ENCODE measurements around the gene ARHGAP44.
"Not testable (repeated sequence)": the region's sequence is repeated elsewhere in the genome, so short reads cannot be mapped to it uniquely, and the experiment has no call there.

ARHGAP44 gene

DNA sequence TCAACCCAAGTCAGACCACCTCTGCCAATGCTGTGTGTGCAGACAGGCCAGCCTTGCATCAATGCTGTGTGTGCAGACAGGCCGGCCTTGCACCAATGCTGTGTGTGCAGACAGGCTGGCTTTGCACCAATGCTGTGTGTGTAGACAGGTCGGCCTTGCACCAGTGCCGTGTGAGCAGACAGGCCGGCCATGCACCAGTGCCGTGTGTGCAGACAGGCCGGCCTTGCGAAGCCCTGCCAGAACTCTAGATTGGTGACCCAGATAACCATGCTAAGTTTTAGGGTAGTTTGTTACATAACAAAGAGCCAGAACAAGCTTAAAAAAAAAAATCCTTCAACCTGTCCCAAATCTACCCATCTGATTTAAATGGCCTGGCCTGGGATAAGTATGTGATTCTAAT, 174.2 kb downstream of the ARHGAP44 start:
- no peak for DNase-seq (ENCODE audit: low spot score)

GRCh38 chr17:12964162-12964561, 174.9 kb downstream of the ARHGAP44 start:
- DNase-seq (ENCODE audit: low spot score) = no peak

- DNase-seq (ENCODE audit: low spot score) = no peak
Observed at GRCh38 chr17:12964840-12965239, 175.5 kb downstream of the ARHGAP44 start.

DNA sequence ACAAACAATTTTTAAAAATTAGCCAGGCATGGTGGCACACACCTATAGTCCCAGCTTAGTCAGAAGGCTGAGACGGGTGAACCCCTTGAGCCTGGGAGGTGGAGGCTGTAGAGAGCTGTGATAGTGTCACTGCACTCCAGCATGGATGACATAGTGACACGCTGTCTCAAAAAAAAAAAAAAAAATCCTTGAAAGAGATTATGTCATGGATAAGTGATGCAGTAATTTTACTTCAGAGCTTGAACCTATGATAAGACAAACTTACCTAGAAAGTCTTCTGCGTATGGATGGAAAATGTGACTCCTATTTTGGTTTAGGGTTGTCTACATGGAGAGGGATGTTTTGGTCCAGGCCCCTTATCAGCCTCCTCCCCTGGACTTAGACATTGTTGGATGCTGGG, 176.7 kb downstream of the ARHGAP44 start:
- DNase-seq (ENCODE audit: low spot score) = no peak

- DNase-seq (ENCODE audit: low spot score) = no peak
Observed at GRCh38 chr17:12966413-12966812, 177.1 kb downstream of the ARHGAP44 start.

GRCh38 chr17:12967962-12968361, 178.7 kb downstream of the ARHGAP44 start:
- DNase-seq (ENCODE audit: low spot score) = no peak

GRCh38 chr17:12973496-12974004, 184.3 kb downstream of the ARHGAP44 start:
- no peak for DNase-seq (ENCODE audit: low spot score)

DNA sequence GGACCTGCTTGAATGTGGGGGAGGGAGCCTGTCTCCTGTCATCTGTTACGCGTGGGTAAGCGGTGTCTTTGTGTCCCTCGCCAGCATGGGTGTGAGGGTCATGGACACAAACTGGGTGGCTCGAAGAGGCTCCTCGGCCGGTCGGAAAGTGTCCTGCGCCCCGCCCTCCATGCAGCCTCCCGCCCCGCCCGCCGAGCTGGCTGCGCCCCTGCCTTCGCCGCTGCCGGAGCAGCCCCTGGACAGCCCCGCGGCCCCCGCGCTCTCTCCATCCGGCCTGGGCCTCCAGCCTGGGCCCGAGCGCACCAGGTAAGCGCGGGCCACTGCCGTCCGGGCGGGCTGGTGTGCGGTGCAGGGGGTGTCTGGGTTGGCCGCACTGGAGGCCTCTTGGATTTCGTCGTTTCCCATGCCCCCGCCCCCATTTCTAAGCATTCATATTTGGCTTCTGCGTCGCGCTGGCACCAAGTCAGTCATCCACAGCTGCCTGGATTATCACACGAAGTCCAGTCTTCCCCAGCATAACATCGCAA, 184.8 kb downstream of the ARHGAP44 start:
- no peak for DNase-seq (ENCODE audit: low spot score)

DNA sequence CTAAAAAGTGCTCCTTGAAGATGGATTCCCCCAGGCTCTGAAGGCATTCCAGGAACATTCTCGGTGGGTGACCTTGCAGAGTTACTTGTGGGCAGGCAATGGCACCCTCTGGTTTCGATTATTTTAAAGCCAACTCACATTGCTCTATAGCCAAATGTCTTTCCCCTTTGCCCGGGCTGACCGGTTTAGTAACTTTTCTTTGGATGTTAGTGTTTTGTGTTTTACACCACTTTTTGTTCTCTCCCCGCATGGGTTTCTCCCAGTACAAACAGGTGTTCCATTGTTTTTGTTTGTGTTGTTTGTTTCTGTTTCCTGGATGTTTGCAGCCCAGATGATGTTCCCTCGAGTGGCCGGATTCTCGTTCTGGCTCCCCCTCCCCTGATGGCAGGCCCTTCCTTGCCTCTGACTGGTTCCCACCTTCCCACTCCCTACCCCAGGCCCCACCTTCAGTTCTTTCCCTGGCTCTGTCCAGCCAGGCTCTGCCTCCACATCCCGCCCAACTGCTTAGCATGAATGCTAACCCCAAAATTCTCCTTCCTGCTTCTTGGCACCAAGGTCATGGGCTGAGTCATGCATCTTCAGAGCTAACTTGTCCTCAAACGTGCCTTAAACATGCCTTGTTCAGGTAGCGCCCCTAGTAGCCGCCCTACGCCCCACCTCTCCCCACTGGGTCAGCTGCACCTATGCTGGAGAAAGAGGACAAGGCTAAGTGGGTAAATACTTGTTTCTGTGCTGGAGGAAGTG, 187.9 kb downstream of the ARHGAP44 start:
- no peak for DNase-seq (ENCODE audit: low spot score)

DNA sequence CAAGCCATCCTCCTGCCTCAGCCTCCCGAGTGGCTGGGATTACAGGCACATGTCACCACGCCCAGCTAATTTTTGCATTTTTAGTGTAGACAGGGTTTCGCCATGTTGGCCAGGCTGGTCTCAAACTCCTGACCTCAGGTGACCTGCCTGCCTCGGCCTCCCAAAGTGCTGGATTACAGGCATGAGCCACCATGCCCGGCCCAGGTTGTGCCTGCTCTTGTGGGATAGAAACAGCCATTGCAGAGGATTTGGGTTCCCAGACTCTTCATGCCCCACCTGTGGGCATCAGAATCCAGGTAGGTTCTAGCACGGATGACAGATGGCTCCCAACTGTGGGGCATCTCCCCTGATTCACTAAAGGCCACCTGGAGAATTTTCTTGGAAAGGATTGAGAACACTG, 189.5 kb downstream of the ARHGAP44 start:
- DNase-seq (ENCODE audit: low spot score) = not testable (repeated sequence)

GRCh38 chr17:12979246-12979645, 189.9 kb downstream of the ARHGAP44 start:
- no peak for DNase-seq (ENCODE audit: low spot score)

GRCh38 chr17:12979826-12980500, 190.7 kb downstream of the ARHGAP44 start:
- no peak for DNase-seq (ENCODE audit: low spot score)

DNA sequence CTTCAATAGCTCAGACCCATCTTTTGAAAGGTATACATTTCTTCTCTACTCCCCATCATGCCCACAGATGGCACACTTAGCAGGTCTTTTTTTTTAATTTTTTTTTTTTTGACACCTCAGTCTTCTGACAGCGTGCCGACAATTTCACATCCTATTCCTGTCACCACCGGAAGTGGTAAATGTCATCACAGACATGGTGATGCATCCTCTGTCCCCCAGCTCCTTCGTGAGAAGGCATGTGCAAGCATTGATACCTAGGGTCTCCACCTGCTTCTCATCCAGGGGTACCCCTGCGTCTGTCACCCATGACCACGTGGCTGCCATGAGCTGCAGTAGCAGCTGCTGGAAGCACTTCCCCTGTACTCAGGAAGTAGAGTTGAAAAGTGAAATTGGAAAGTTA, 192.9 kb downstream of the ARHGAP44 start:
- no peak for DNase-seq (ENCODE audit: low spot score)

- DNase-seq (ENCODE audit: low spot score) = no peak
Observed at GRCh38 chr17:12983991-12984884, 194.9 kb downstream of the ARHGAP44 start.

DNA sequence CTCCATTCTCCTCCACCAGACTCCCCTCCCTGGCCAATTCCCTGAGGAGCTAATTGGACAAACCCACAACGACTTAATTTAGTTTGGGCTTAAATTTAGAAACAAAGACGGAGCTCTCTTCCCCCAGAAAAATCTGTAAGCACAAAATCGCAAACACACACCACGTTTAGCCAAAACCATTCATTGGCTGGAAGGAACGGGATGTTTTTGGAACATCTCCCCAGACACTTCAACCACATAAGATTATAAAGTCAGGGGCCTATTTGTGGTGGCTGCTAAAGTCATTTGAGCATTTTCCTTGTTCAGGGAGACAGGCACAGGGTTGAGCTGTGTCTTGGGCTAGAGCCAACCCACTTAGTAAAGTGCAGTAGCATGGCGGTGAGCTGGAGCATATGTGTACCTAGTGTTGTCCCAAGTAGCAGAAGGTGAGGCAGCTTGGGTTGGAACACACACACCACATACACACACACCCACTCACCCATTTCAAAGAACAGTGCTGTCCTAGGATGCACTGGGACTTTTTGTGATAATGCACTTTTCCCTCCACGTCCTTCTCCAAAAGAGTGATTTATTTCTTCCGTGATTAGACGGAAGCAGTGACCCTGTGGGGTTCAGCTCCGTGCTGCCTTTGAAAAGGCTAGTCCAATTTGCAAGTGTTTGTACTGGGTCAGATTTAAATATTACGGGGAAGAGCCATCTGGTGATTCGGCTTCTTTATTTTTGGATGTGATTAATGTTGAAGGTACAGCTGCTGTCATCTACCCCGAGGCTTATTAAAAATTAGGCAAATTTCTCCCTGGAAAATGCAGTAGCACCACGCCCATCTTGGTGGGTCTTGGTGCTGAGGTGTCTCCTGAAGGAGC, 196.4 kb downstream of the ARHGAP44 start:
- DNase-seq (ENCODE audit: low spot score) = no peak

DNA sequence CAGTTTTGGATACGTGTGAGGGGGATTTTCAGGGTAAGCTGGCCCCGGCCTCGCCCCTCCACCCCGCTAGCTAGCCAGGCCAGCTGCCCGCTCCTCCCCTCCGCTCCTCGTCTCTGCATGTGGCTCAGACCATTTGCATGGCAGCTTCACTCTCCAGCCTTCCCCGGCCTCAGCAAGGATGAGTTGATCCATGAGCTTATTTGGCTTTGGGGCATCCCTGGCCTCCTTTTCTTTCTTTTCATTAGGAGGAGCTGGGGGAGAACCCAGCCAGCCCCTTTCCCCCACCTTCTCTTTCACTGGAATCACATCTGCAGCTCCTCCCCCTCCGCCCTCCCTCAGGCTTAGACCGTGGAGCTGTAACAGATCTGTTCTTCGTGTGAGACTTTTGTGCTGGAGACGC, 197.8 kb downstream of the ARHGAP44 start:
- no peak for DNase-seq (ENCODE audit: low spot score)

DNA sequence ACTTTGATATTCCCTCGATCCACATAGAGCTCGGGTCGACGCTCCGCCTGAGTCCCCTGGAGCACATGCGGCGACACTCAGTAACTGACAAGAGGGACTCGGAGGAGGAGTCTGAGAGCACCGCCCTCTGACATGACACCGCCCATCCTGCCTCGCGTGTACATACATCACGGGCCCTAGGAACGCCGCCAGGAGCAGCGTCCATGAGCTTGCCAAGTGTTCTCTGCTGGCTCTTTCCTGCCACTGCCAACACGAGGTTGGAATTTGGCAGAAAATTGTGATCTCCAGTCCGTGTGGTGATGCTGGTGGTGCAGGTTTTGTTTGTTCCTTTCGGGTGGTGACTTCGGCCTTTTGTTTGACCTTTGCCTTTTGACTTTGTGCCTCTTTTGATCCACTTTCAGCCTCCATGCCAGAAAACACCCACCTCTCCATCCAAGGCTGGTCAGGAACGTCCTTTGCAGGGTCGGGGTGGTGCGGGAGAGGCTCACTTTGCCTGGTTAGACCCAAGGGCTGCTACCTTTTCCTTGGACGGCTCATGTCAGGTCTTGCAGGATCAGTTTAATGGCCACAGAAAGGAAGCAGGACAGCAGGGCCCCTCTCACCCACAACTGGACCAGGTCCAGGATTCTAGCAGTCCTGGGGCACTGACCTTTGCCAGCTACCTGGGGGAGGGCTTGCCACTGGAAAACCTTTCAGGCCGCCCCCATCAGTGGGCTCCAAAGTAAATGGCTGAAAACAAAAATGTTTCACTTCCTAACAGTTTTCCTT, 200.9 kb downstream of the ARHGAP44 start:
- DNase-seq (ENCODE audit: low spot score) = no peak

DNA sequence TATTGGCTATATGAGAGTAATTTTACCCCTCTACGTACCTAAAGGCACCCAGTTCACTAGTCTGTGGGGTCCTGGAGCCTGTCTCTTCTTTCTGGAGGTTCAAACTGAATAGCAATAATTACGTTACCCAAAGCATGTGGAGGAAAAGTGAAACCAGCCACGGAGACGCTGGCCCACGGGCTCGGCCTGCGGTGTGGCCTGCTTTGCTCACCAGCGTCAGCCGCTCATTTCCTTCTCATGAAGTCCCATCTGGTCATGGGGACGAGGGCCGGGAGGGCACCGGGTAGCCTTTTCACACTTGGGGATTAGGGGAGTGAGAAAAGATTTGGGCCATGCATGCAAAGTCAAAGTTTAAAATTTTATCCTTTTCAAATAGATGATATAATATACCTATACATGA, 201.6 kb downstream of the ARHGAP44 start:
- no peak for DNase-seq (ENCODE audit: low spot score)

- no peak for DNase-seq (ENCODE audit: low spot score)
Observed at GRCh38 chr17:12992676-12993075, 203.4 kb downstream of the ARHGAP44 start.

DNA sequence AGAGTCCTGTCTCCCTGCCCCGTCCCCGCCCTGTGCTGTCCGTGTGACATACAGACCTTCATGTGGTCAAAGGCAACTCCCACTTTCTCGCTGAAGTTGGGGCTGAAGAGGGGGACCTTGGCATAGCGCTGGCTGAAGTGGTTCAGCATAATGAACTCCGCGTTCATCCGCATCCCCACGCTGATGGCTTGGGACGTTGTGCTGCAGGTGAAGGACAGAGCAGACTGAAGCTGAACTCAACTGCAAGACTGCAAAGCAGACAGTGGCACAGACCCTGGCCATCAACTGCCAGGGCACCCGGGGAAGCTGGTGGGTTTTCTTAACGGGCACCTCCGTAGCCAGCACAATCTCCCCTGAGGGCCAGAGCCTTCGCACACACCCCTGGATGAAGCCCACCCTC, 204.3 kb downstream of the ARHGAP44 start:
- no peak for DNase-seq (ENCODE audit: low spot score)
